IMR-90 (cell line): ENCODE measurements around the gene ACSL1. TPM values are rescaled to one million over a fixed set of nuclear protein-coding genes. Genes with fewer than 3 reads are reported as not detected.

ENCODE experiments used
- ATAC-seq: fragments of 200-7000 bp; cut with Tn5 transposase; 2 replicates; pipeline ENCODE4 v1.9.1; 2020; ENCODE audit warnings: low read depth, mild to moderate bottlenecking, moderate library complexity
- BruUV-seq: library from RNA; stranded (reverse); fragments of 400-500 nt; replicated peaks from 2 replicates; lab custom pipeline; 2021; lab: Mats Ljungman, UMichigan
- CTCF ChIA-PET: fragments of 300-600 bp; formaldehyde crosslinking; extraction: SDS; loops from one replicate; lab custom pipeline; 2021; ENCODE audit warnings: antibody characterized with exemption; lab: Yijun Ruan, JAX
- POLR2A ChIA-PET: fragments of 300-600 bp; sonication (Branson Sonifier 250); formaldehyde crosslinking; loops from one replicate; lab custom pipeline; 2022; ENCODE audit warnings: antibody characterized with exemption; ENCODE audit not compliant: unreplicated experiment; lab: Charles Lee
- DNase-seq: peaks from one replicate; pipeline ENCODE4 v3.0.0; 2013
- H2AFZ ChIP-seq: replicated peaks from 2 replicates; pipeline ENCODE3; 2013; ENCODE audit warnings: low read length, mild to moderate bottlenecking; ENCODE audit not compliant: poor library complexity
- H2AK5ac ChIP-seq: 2 replicates; pipeline ENCODE4 v1.6.1; 2013; ENCODE audit warnings: low read depth, low read length, inconsistent platforms
- H2AK9ac ChIP-seq: replicated peaks from 2 replicates; pipeline ENCODE3; 2013; ENCODE audit warnings: mild to moderate bottlenecking, low read depth, low read length, moderate library complexity; ENCODE audit not compliant: poor library complexity
- H2BK120ac ChIP-seq: 2 replicates; pipeline ENCODE4 v1.6.1; 2013; ENCODE audit warnings: low read depth, low read length, inconsistent platforms
- H2BK15ac ChIP-seq: 3 replicates; pipeline ENCODE4 v1.6.1; 2013; ENCODE audit warnings: low read depth, low read length, inconsistent platforms
- H2BK20ac ChIP-seq: 2 replicates; pipeline ENCODE4 v1.6.1; 2013; ENCODE audit warnings: low read depth, mild to moderate bottlenecking, inconsistent platforms, low read length, moderate library complexity
- H2BK5ac ChIP-seq: 2 replicates; pipeline ENCODE4 v1.6.1; 2013; ENCODE audit warnings: mild to moderate bottlenecking, low read depth, low read length, inconsistent platforms; ENCODE audit not compliant: poor library complexity, severe bottlenecking
- H3K14ac ChIP-seq: replicated peaks from 2 replicates; pipeline ENCODE4 v1.6.1; 2013; ENCODE audit warnings: low read depth, low read length, inconsistent platforms
- H3K18ac ChIP-seq: 2 replicates; pipeline ENCODE4 v1.6.1; 2013; ENCODE audit warnings: low read depth, low read length, control low read depth
- H3K23ac ChIP-seq: 2 replicates; pipeline ENCODE4 v1.6.1; 2013; ENCODE audit warnings: low read depth, low read length, inconsistent platforms
- H3K27ac ChIP-seq: 2 replicates; pipeline ENCODE4 v1.5.1; 2013; ENCODE audit warnings: mild to moderate bottlenecking, control low read depth, low read length; ENCODE audit not compliant: insufficient read depth
- H3K27me3 ChIP-seq: 2 replicates; pipeline ENCODE4 v1.6.1; 2013; ENCODE audit warnings: low read length; ENCODE audit not compliant: control insufficient read depth, insufficient read depth
- H3K36me3 ChIP-seq: 2 replicates; pipeline ENCODE4 v1.6.1; 2013; ENCODE audit warnings: low read length, mixed read lengths; ENCODE audit not compliant: control insufficient read depth, insufficient read depth
- H3K4ac ChIP-seq: 2 replicates; pipeline ENCODE4 v1.6.1; 2013; ENCODE audit warnings: low read depth, low read length, inconsistent platforms
- H3K4me1 ChIP-seq: 2 replicates; pipeline ENCODE4 v1.6.1; 2013; ENCODE audit warnings: low read length, mixed read lengths; ENCODE audit not compliant: control insufficient read depth, insufficient read depth
- H3K4me2 ChIP-seq: 2 replicates; pipeline ENCODE4 v1.6.1; 2013; ENCODE audit warnings: low read depth, mild to moderate bottlenecking, control low read depth, low read length, moderate library complexity
- H3K4me3 ChIP-seq: 2 replicates; pipeline ENCODE4 v1.5.1; 2013; ENCODE audit warnings: low read depth, mild to moderate bottlenecking, control low read depth, low read length, moderate library complexity; ENCODE audit not compliant: insufficient read depth
- H3K56ac ChIP-seq: 2 replicates; pipeline ENCODE4 v1.6.1; 2013; ENCODE audit warnings: low read length, inconsistent platforms; ENCODE audit not compliant: insufficient read depth; ENCODE audit errors: extremely low read depth
- H3K79me1 ChIP-seq, 2 experiments: 2 replicates each; pipeline ENCODE4 v1.6.1; 2013; ENCODE audit warnings: low read length in 2 of 2, inconsistent platforms in 1 of 2, low read depth in 1 of 2
- H3K9ac ChIP-seq: 2 replicates; pipeline ENCODE4 v1.6.1; 2013; ENCODE audit warnings: low read depth, low read length, control low read depth
- H3K9me1 ChIP-seq: 2 replicates; pipeline ENCODE4 v1.6.1; 2013; ENCODE audit warnings: low read length, inconsistent platforms; ENCODE audit not compliant: insufficient read depth
- H3K9me3 ChIP-seq: 2 replicates; pipeline ENCODE4 v1.6.1; 2013; ENCODE audit warnings: low read length; ENCODE audit not compliant: control insufficient read depth, insufficient read depth
- H4K20me1 ChIP-seq: 2 replicates; pipeline ENCODE4 v1.6.1; 2013; ENCODE audit warnings: low read length, inconsistent platforms; ENCODE audit not compliant: insufficient read depth
- H4K5ac ChIP-seq: 2 replicates; pipeline ENCODE4 v1.6.1; 2013; ENCODE audit warnings: mild to moderate bottlenecking, low read depth, low read length, control low read depth
- H4K8ac ChIP-seq, 2 experiments: 2 replicates each; pipeline ENCODE4 v1.6.1; 2013; ENCODE audit warnings: low read depth in 2 of 2, low read length in 2 of 2, control low read depth in 1 of 2, inconsistent platforms in 1 of 2
- H4K91ac ChIP-seq: 2 replicates; pipeline ENCODE4 v1.6.1; 2013; ENCODE audit warnings: low read depth, low read length, inconsistent platforms; ENCODE audit not compliant: insufficient read depth
- BHLHE40 ChIP-seq: fragments of 150-350 bp; IDR thresholded peaks from 2 replicates; pipeline ENCODE4 v1.6.1; 2016; ENCODE audit warnings: mild to moderate bottlenecking, low read depth, low read length
- CEBPB ChIP-seq: IDR thresholded peaks from 2 replicates; pipeline ENCODE4 v1.6.1; 2012; ENCODE audit warnings: low read depth, low read length, improper control_type of control experiment
- CHD1 ChIP-seq: IDR thresholded peaks from 2 replicates; pipeline ENCODE4 v1.6.1; 2012; ENCODE audit warnings: low read depth, low read length, improper control_type of control experiment
- CTCF ChIP-seq: conservative IDR thresholded peaks from 2 replicates; pipeline ENCODE4 v1.5.1; 2012; ENCODE audit warnings: mild to moderate bottlenecking, low read depth, low read length, improper control_type of control experiment
- ELK1 ChIP-seq: fragments of 150-350 bp; IDR thresholded peaks from 2 replicates; pipeline ENCODE4 v1.6.1; 2016; ENCODE audit warnings: low read depth, mild to moderate bottlenecking, low read length, moderate library complexity, borderline replicate concordance
- FOS ChIP-seq: fragments of 150-350 bp; IDR thresholded peaks from 2 replicates; pipeline ENCODE4 v1.6.1; 2016; ENCODE audit warnings: low read depth, low read length
- MAFK ChIP-seq: IDR thresholded peaks from 2 replicates; pipeline ENCODE4 v1.6.1; 2012; ENCODE audit warnings: low read depth, low read length, improper control_type of control experiment
- MAZ ChIP-seq: IDR thresholded peaks from 2 replicates; pipeline ENCODE4 v1.6.1; 2012; ENCODE audit warnings: low read depth, mild to moderate bottlenecking, low read length, improper control_type of control experiment, moderate library complexity, borderline replicate concordance
- MXI1 ChIP-seq: IDR thresholded peaks from 2 replicates; pipeline ENCODE4 v1.6.1; 2012; ENCODE audit warnings: low read depth, mild to moderate bottlenecking, low read length, moderate library complexity, borderline replicate concordance
- NFE2L2 ChIP-seq: fragments of 150-350 bp; IDR thresholded peaks from 2 replicates; pipeline ENCODE4 v1.6.1; 2016; ENCODE audit warnings: low read depth, mild to moderate bottlenecking, low read length
- POLR2A ChIP-seq: IDR thresholded peaks from 2 replicates; pipeline ENCODE4 v1.6.1; 2012; ENCODE audit warnings: mild to moderate bottlenecking, low read depth, low read length
- RAD21 ChIP-seq: IDR thresholded peaks from 2 replicates; pipeline ENCODE4 v1.6.1; 2012; ENCODE audit warnings: low read length, improper control_type of control experiment
- RCOR1 ChIP-seq: IDR thresholded peaks from 2 replicates; pipeline ENCODE4 v1.6.1; 2012; ENCODE audit warnings: mild to moderate bottlenecking, low read length, improper control_type of control experiment; ENCODE audit not compliant: insufficient replicate concordance
- RFX5 ChIP-seq: IDR thresholded peaks from 2 replicates; pipeline ENCODE4 v1.8.0; 2012; ENCODE audit warnings: low read depth, mild to moderate bottlenecking, low read length, moderate library complexity
- SMC3 ChIP-seq: fragments of 150-350 bp; IDR thresholded peaks from 2 replicates; pipeline ENCODE4 v1.6.1; 2016; ENCODE audit warnings: low read depth, mild to moderate bottlenecking, antibody characterized with exemption, low read length, moderate library complexity
- USF2 ChIP-seq: fragments of 150-350 bp; IDR thresholded peaks from 2 replicates; pipeline ENCODE4 v1.6.1; 2017; ENCODE audit warnings: mild to moderate bottlenecking, antibody characterized with exemption, low read length, low read depth
- WGBS, 2 experiments: methylation state at CpG; one replicate each; pipeline versions ENCODE4 v1.1.5 to v1.1.7; 2013; ENCODE audit warnings: missing lambda C conversion rate in 2 of 2; ENCODE audit not compliant: insufficient read length in 1 of 2; ENCODE audit errors: extremely low coverage in 2 of 2; 5-methylcytosine and 5-hydroxymethylcytosine counted together
- dilution Hi-C: fragments of 300-500 bp; cut with HindIII; formaldehyde crosslinking; loops from one replicate; pipeline ENCODE4 v1.14.3; 2018; ENCODE audit warnings: low sequenced_read_pairs; ENCODE audit not compliant: unreplicated experiment
- in situ Hi-C: fragments of 300-500 bp; cut with MboI; formaldehyde crosslinking; loops from 3 replicates; pipeline ENCODE4 v1.14.3; 2019; ENCODE audit warnings: low sequenced_read_pairs, inconsistent platforms, mixed read lengths
- intact Hi-C: fragments of 100-400 bp; cut with micrococcal nuclease; formaldehyde crosslinking; loops from 2 replicates; pipeline ENCODE4 v1.10.0; 2022
- polyA plus RNA-seq, 3 experiments: library from polyadenylated mRNA; depleted of rRNA; stranded (reverse); fragments of >200 nt; gene quantifications; 2 replicates each; pipeline ENCODE4 v1.2.3, GENCODE V29; 2012; ENCODE audit warnings: low replicate concordance in 1 of 3
- total RNA-seq: library from RNA; depleted of rRNA; stranded (reverse); fragments of >200 nt; gene quantifications from 2 replicates; pipeline ENCODE4 v1.2.3, GENCODE V29; 2012

The ACSL1 gene
- total and polyA plus RNA-seq, 2 of the 4 experiments (the other 2 are of a cell fraction) = 14.4 to 26.0 TPM

- dilution Hi-C loops = no loop called here
- Histone ChIP-seq H2BK120ac (no peak overlapping the region), H2BK15ac (no peak overlapping the region), H3K56ac (no peak overlapping the region), H2BK5ac (no peak overlapping the region), H3K27ac (no peak overlapping the region), H3K18ac (no peak overlapping the region), H3K9me1 (no peaks in the 10 kb centered on the region), H3K4me3 (no peak overlapping the region), H4K91ac (no peak overlapping the region), H3K23ac (no peak overlapping the region), H2AFZ (no peak overlapping the region), H4K8ac (no peak overlapping the region), H2AK9ac (no peak overlapping the region), H4K20me1 (no peaks in the 10 kb centered on the region), H3K4me2 (no peak overlapping the region), H4K5ac (no peak overlapping the region), H2BK20ac (no peak overlapping the region), H3K4me1 (no peaks in the 10 kb centered on the region), H2AK5ac (no peak overlapping the region), H3K9me3 (no peaks in the 10 kb centered on the region), H3K27me3 (no peaks in the 10 kb centered on the region), H3K14ac (no peak overlapping the region), H3K4ac (no peak overlapping the region), H3K36me3 (peaks cover 7% of the 10 kb centered on the region; the same call in 1 of the 2 replicates), H3K79me1 (no peaks in the 10 kb centered on the region), H3K9ac (no peak overlapping the region)
- TF ChIP-seq CEBPB = no peak
- TF ChIP-seq FOS = no peak
- TF ChIP-seq NFE2L2 = no peak
- TF ChIP-seq RAD21 = no peak
- TF ChIP-seq MAFK = no peak
- no peak for TF ChIP-seq ELK1
- TF ChIP-seq BHLHE40 = no peak
- TF ChIP-seq MAZ = no peak
- TF ChIP-seq USF2 = no peak
- TF ChIP-seq CHD1 = no peak
- TF ChIP-seq MXI1 = no peak
- no peak for TF ChIP-seq CTCF
- no peak for TF ChIP-seq SMC3
- no peak for TF ChIP-seq POLR2A
- no peak for TF ChIP-seq RFX5
- no peak for TF ChIP-seq RCOR1
- in situ Hi-C loops = no loop called here
- ATAC-seq (no peak), DNase-seq (no peak)
- 67% methylated on average over 3 of the region's 8 CpGs; no CpG with 5 or more reads in 1 of the 2 experiments for whole genome bisulfite sequencing, 2 experiments
- intact Hi-C loops = no loop called here
- BruUV-seq = no TSS peak
- CTCF ChIA-PET = no interaction called here
- POLR2A ChIA-PET = no interaction called here
These were observed 47.4 kb downstream of the ACSL1 start for GRCh38 chr4:184778325-184778724.
